IPS-20b (cell line): ENCODE results near the gene POLR2C.

ENCODE experiments used
- H3K27ac ChIP-seq: one replicate; pipeline ENCODE4 v1.5.1; 2013; ENCODE audit warnings: low read length
- H3K27me3 ChIP-seq: 2 replicates; pipeline ENCODE4 v1.6.1; 2013; ENCODE audit warnings: mild to moderate bottlenecking, low read length, inconsistent platforms; ENCODE audit not compliant: insufficient read depth
- H3K36me3 ChIP-seq: 2 replicates; pipeline ENCODE4 v1.6.1; 2013; ENCODE audit warnings: low read depth, mild to moderate bottlenecking, inconsistent platforms, low read length, moderate library complexity; ENCODE audit not compliant: insufficient read depth
- H3K4me1 ChIP-seq: 2 replicates; pipeline ENCODE4 v1.6.1; 2013; ENCODE audit warnings: mild to moderate bottlenecking, control low read depth, inconsistent platforms, low read length, moderate library complexity; ENCODE audit not compliant: insufficient read depth
- H3K4me3 ChIP-seq: 2 replicates; pipeline ENCODE4 v1.5.1; 2013; ENCODE audit warnings: mild to moderate bottlenecking, low read length, inconsistent platforms
- H3K9ac ChIP-seq: 2 replicates; pipeline ENCODE4 v1.6.1; 2013; ENCODE audit warnings: low read depth, mild to moderate bottlenecking, inconsistent platforms, low read length, moderate library complexity
- H3K9me3 ChIP-seq: 2 replicates; pipeline ENCODE4 v1.6.1; 2013; ENCODE audit warnings: mild to moderate bottlenecking, low read depth, low read length, inconsistent platforms; ENCODE audit not compliant: insufficient read depth

Gene POLR2C

GRCh38 chr16:57519796-57520360 is 57.4 kb downstream of the POLR2C start:
- H3K9ac ChIP-seq, result no peak overlapping the region
- H3K4me3 ChIP-seq, result no peak overlapping the region
- H3K27ac ChIP-seq, result no peak overlapping the region
- H3K27me3 ChIP-seq, result no peaks in the 10 kb centered on the region
- peaks cover 6% of the 10 kb centered on the region for H3K36me3 ChIP-seq
- H3K9me3 ChIP-seq, result no peaks in the 10 kb centered on the region
- no peaks in the 10 kb centered on the region for H3K4me1 ChIP-seq
